GM23338 (cell line): ENCODE data around the gene RNF181. TPM values are rescaled to one million over a fixed set of nuclear protein-coding genes. Genes with fewer than 3 reads are reported as not detected.

Source experiments
- ATAC-seq: fragments of 200-7000 bp; cut with Tn5 transposase; 3 replicates; pipeline ENCODE4 v1.9.1; 2020
- DNase-seq: peaks from one replicate; pipeline ENCODE4 v3.0.0-alpha.2; 2015; ENCODE audit warnings: low spot score
- H2AFZ ChIP-seq: fragments of 200-600 bp; sonication (generic); 2 replicates; pipeline ENCODE4 v1.8.0; 2016; ENCODE audit warnings: antibody characterized with exemption, mild to moderate bottlenecking, moderate library complexity
- H3F3A ChIP-seq: fragments of 200-600 bp; sonication (generic); replicated peaks from 2 replicates; pipeline ENCODE4 v1.8.0; 2017; ENCODE audit warnings: antibody characterized with exemption, mixed run types, low read depth
- H3K27ac ChIP-seq: fragments of 200-600 bp; sonication (generic); 2 replicates; pipeline ENCODE4 v1.6.1; 2016; ENCODE audit warnings: low read depth
- H3K27me3 ChIP-seq: fragments of 200-600 bp; sonication (generic); 2 replicates; pipeline ENCODE4 v1.8.0; 2016; ENCODE audit warnings: mild to moderate bottlenecking, mixed run types, moderate library complexity; ENCODE audit not compliant: insufficient read depth
- H3K36me3 ChIP-seq: fragments of 200-600 bp; sonication (generic); 2 replicates; pipeline ENCODE4 v1.8.0; 2016; ENCODE audit warnings: mild to moderate bottlenecking; ENCODE audit not compliant: insufficient read depth
- H3K4me1 ChIP-seq: fragments of 200-600 bp; sonication (generic); 2 replicates; pipeline ENCODE4 v1.8.0; 2016; ENCODE audit warnings: mild to moderate bottlenecking, moderate library complexity; ENCODE audit not compliant: insufficient read depth
- H3K4me2 ChIP-seq: fragments of 200-600 bp; sonication (generic); 2 replicates; pipeline ENCODE4 v1.7.1; 2017; ENCODE audit warnings: mixed run types
- H3K4me3 ChIP-seq: fragments of 200-600 bp; sonication (generic); 2 replicates; pipeline ENCODE4 v1.6.1; 2016; ENCODE audit warnings: mixed run types
- H3K79me2 ChIP-seq: fragments of 200-600 bp; sonication (generic); replicated peaks from 2 replicates; pipeline ENCODE4 v1.8.0; 2017; ENCODE audit warnings: mild to moderate bottlenecking; ENCODE audit not compliant: insufficient read depth
- H3K9me2 ChIP-seq: fragments of 200-600 bp; sonication (generic); 2 replicates; pipeline ENCODE4 v1.8.0; 2017; ENCODE audit not compliant: insufficient read depth
- H4K20me1 ChIP-seq: fragments of 200-600 bp; sonication (generic); replicated peaks from 2 replicates; pipeline ENCODE4 v1.8.0; 2017; ENCODE audit warnings: mild to moderate bottlenecking; ENCODE audit not compliant: insufficient read depth
- H3K27ac Mint-ChIP-seq: 2 replicates; pipeline ENCODE4 v1.8.0; 2020; ENCODE audit warnings: inconsistent platforms, mild to moderate bottlenecking, moderate library complexity, mixed read lengths
- H3K27me3 Mint-ChIP-seq: 3 replicates; pipeline ENCODE4 v1.8.0; 2022; ENCODE audit warnings: low read depth, mild to moderate bottlenecking, moderate library complexity, mixed read lengths, inconsistent platforms; ENCODE audit not compliant: insufficient read depth, poor library complexity
- H3K36me3 Mint-ChIP-seq: 3 replicates; pipeline ENCODE4 v1.8.0; 2021; ENCODE audit warnings: low read depth, mild to moderate bottlenecking, inconsistent platforms, moderate library complexity, mixed read lengths
- H3K4me1 Mint-ChIP-seq: 3 replicates; pipeline ENCODE4 v1.8.0; 2020; ENCODE audit warnings: mild to moderate bottlenecking, inconsistent platforms, mixed read lengths
- H3K4me3 Mint-ChIP-seq: 3 replicates; pipeline ENCODE4 v1.8.0; 2021; ENCODE audit warnings: moderate library complexity, mild to moderate bottlenecking, inconsistent platforms, mixed read lengths
- H3K9me3 Mint-ChIP-seq: 3 replicates; pipeline ENCODE4 v1.8.0; 2020; ENCODE audit warnings: moderate library complexity, mild to moderate bottlenecking, inconsistent platforms, mixed read lengths
- CREB1 ChIP-seq: fragments of 250-450 bp; sonication (Bioruptor Pico); IDR thresholded peaks from 2 replicates; pipeline ENCODE4 v1.5.0; 2020; ENCODE audit warnings: low read depth, mild to moderate bottlenecking, moderate library complexity
- ETS1 ChIP-seq: IDR thresholded peaks from 2 replicates; pipeline ENCODE4 v1.6.1; 2016; ENCODE audit warnings: antibody characterized with exemption
- POLR2AphosphoS5 ChIP-seq: IDR thresholded peaks from 2 replicates; pipeline ENCODE4 v1.6.1; 2016; ENCODE audit warnings: antibody characterized with exemption, low read depth
- STAT1 ChIP-seq: IDR thresholded peaks from one replicate; pipeline ENCODE4 v1.6.1; 2016; ENCODE audit warnings: antibody characterized with exemption; ENCODE audit not compliant: unreplicated experiment
- polyA plus RNA-seq: library from polyadenylated mRNA; unstranded; fragments of >200 nt; fragmentation: Nextera tagmentation; extraction: Ambion mirVana; gene quantifications from 2 replicates; pipeline ENCODE4 v1.2.1, GENCODE V29; 2016
- total RNA-seq: library from RNA; depleted of rRNA; stranded (reverse); fragments of >200 nt; shearing (Covaris generic); gene quantifications from 2 replicates; pipeline ENCODE4 v1.2.3, GENCODE V29; 2014
- TF ChIP-seq, protein P1 (sequence below): fragments of 250-450 bp; sonication (Bioruptor Pico); IDR thresholded peaks from 2 replicates; pipeline ENCODE4 v1.5.0; 2020; ENCODE audit warnings: mild to moderate bottlenecking, moderate library complexity

The RNF181 gene
- total and polyA plus RNA-seq, 2 experiments from 2014 or later = 114 to 260 TPM

DNA sequence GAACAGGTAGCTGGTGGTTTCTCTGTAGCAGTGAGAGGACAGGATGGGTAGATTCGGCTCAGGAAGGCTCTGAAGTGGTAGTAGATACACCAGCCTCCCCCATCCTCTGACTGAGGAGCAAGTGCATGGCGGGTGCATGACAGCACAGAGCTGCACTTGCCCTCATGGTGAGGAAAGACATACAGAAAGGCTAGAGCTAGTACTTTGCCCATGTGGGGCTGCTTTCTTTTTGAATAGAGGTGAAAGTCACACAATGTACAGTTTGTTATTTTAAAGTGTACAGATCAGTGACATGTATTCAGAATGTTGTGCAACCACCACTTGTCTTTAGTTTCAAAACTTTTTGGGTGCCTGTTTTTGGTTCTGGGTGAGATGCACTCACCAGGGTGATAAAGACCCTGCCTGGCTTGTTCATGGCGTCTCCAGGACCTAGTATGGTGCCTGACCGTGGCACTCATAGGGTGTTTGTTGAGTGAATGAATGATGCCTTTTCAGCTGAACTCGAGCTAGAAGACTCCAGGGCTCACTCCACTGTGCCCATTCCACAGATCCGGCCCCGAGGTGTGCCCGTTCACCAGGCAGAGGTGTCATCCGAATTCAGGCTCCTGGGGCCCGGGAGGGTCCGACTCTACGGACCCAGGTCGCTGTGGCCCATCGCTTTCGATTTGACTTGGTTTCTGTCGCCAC, 11.7 kb upstream of the RNF181 start (continued):
- TF ChIP-seq, protein P1, sequence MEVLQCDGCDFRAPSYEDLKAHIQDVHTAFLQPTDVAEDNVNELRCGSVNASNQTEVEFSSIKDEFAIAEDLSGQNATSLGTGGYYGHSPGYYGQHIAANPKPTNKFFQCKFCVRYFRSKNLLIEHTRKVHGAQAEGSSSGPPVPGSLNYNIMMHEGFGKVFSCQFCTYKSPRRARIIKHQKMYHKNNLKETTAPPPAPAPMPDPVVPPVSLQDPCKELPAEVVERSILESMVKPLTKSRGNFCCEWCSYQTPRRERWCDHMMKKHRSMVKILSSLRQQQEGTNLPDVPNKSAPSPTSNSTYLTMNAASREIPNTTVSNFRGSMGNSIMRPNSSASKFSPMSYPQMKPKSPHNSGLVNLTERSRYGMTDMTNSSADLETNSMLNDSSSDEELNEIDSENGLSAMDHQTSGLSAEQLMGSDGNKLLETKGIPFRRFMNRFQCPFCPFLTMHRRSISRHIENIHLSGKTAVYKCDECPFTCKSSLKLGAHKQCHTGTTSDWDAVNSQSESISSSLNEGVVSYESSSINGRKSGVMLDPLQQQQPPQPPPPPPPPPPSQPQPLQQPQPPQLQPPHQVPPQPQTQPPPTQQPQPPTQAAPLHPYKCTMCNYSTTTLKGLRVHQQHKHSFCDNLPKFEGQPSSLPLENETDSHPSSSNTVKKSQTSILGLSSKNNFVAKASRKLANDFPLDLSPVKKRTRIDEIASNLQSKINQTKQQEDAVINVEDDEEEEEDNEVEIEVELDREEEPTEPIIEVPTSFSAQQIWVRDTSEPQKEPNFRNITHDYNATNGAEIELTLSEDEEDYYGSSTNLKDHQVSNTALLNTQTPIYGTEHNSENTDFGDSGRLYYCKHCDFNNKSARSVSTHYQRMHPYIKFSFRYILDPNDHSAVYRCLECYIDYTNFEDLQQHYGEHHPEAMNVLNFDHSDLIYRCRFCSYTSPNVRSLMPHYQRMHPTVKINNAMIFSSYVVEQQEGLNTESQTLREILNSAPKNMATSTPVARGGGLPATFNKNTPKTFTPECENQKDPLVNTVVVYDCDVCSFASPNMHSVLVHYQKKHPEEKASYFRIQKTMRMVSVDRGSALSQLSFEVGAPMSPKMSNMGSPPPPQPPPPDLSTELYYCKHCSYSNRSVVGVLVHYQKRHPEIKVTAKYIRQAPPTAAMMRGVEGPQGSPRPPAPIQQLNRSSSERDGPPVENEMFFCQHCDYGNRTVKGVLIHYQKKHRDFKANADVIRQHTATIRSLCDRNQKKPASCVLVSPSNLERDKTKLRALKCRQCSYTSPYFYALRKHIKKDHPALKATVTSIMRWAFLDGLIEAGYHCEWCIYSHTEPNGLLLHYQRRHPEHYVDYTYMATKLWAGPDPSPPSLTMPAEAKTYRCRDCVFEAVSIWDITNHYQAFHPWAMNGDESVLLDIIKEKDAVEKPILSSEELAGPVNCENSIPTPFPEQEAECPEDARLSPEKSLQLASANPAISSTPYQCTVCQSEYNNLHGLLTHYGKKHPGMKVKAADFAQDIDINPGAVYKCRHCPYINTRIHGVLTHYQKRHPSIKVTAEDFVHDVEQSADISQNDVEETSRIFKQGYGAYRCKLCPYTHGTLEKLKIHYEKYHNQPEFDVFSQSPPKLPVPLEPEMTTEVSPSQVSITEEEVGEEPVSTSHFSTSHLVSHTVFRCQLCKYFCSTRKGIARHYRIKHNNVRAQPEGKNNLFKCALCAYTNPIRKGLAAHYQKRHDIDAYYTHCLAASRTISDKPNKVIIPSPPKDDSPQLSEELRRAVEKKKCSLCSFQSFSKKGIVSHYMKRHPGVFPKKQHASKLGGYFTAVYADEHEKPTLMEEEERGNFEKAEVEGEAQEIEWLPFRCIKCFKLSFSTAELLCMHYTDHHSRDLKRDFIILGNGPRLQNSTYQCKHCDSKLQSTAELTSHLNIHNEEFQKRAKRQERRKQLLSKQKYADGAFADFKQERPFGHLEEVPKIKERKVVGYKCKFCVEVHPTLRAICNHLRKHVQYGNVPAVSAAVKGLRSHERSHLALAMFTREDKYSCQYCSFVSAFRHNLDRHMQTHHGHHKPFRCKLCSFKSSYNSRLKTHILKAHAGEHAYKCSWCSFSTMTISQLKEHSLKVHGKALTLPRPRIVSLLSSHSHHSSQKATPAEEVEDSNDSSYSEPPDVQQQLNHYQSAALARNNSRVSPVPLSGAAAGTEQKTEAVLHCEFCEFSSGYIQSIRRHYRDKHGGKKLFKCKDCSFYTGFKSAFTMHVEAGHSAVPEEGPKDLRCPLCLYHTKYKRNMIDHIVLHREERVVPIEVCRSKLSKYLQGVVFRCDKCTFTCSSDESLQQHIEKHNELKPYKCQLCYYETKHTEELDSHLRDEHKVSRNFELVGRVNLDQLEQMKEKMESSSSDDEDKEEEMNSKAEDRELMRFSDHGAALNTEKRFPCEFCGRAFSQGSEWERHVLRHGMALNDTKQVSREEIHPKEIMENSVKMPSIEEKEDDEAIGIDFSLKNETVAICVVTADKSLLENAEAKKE = no peak
- TF ChIP-seq CREB1 = no peak

GRCh38 chr2:85584354-85584856, 11.1 kb upstream of the RNF181 start, which contains the start of gene VAMP5:
Gene VAMP5 (plus strand): TSS chr2:85584431. CDS start chr2:85584491, 60 bp downstream.
- H3K4me3 Mint-ChIP-seq = peak within 1 kb of the TSS; percentile 67

More at GRCh38 chr2:85584354-85584856, 11.1 kb upstream of the RNF181 start, which contains the start of gene VAMP5:
- Histone ChIP-seq H2AFZ (peak within 1 kb of the TSS; percentile 95), H3K36me3 (no peaks in the 10 kb centered on the region), H3K4me2 (peak within 1 kb of the TSS; percentile 86), H4K20me1 (no peaks in the 10 kb centered on the region), H3K4me1 (peaks cover 13% of the 10 kb centered on the region; the same call in 1 of the 2 replicates), H3K4me3 (peak within 1 kb of the TSS; percentile 65), H3K9me2 (no peaks in the 10 kb centered on the region), H3K79me2 (no peaks in the 10 kb centered on the region), H3K27ac (no peak within 1 kb of the TSS), H3F3A (0 out of 2 replicates have a peak, but pooled peaks cover 3% of the 10 kb centered on the region), H3K27me3 (peaks cover 31% of the 10 kb centered on the region)
- Mint-ChIP-seq H3K27ac (no peak within 1 kb of the TSS), H3K4me1 (peaks cover 14% of the 10 kb centered on the region), H3K27me3 (peaks cover 28% of the 10 kb centered on the region), H3K9me3 (0 out of 3 replicates have a peak, but pooled peaks cover 3% of the 10 kb centered on the region), H3K36me3 (peaks cover 10% of the 10 kb centered on the region; the same call in 1 of the 3 replicates)
- peak; percentile 87 for ATAC-seq
- peak; percentile 48; the same call in 1 of the 2 replicates for TF ChIP-seq POLR2AphosphoS5
- no peak for TF ChIP-seq ETS1
- no peak for TF ChIP-seq STAT1
- DNase-seq = peak; percentile 55
